T1000 (cell line): ENCODE results near the gene NINJ2.

Experiments
- DNase-seq: peaks from one replicate; lab custom pipeline; 2025; ENCODE audit warnings: mixed read lengths; lab: John Stamatoyannopoulos, UW

The NINJ2 gene

DNA sequence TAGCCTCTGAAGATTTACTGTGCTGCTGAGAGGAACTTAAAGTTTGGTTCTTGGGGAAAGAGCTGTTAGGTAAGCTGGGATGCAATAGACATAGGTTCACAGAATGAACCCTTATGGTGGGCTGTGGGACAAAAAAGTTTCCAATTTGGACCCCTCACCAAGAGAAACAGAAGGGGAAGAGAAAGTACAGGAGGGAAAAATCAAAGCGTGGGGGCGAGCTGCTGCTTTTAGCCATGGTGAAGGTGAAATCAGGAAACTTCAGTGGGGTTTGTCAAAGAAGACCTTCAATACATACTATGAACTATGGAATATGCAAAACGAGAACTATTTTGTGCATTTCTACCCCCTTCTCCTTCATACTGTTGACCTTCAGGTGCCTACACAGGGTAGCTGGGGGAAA is 10.6 kb upstream of the NINJ2 start:
- DNase-seq, result no peak

DNA sequence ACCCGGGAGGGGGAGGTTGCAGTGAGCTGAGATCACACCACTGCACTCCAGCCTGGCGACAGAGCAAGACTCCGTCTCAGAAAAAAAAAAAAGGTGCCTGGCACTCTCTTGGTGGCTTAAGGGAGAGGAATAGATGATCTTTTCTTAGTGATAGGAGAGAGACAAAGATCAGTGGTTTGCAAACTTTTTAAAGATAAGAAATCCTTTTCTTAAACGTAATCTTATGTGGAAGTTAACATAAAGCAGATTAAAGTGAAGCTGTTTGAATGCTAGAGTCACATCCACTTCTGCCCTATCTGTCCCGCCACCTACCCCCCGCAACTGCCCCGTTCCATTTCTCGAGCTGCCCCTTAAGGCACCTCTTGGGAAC is 6.3 kb upstream of the NINJ2 start:
- no peak for DNase-seq

DNA sequence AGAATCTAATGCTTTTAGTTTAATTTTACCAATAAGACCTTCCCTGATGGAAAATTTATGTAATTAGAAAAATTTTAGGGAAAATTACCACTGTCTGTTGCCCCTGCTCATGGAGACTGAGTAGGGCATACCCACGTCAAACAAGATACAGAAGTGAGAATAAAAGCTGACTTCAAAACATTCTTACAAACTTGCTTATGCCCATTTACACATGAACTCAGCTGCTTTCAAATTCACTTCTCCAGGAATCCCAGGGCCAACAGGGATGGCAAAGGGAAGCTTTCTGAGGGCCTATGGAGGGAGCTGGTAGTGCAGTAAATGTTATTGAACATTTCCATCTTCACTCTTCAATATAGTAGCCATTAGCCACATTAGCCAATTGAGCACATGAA is 4.8 kb upstream of the NINJ2 start:
- DNase-seq, result no peak

DNA sequence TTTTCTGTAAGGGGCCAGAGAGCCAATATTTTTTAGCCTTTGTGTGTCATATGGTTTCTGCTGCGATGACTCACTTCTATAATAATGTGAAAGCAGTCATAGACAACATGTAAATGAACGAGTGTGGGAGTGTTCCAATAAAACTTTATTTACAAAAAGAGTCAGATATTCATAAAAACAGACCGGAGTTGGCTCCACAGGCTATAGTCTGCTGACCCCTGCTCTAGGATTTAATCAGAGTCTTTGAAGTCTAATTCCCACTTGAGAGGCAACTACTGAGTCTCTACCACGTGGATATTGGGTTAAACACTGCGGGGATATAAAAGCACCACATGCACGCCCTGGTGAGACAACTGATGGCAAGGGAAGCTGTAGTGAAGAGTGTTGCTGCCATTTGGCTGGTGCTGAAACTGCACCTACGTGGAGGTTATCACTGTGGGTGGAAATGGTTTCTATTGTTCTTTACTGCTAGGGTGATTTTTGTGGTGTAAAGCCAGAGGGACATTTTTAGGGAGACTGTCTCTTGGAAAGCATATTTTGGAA is 3.6 kb upstream of the NINJ2 start:
- no peak for DNase-seq

DNA sequence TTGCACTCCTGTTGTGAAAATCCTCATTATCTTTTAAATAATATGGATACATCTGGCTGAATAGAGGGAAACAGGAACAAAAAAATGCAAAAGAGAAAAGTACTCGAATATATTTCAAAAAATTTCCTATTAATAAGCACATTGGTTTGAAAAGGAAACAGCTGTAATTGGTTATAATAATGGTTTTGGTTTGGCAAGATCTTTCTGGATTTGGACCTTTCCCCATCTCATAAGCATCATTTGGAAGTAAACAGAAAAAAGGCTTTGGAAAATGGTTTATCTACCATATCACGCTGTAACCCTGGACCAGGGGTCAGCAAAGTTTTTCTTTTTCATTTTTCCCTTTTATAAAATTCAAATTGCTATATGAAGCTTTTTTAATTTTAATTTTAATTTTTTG is 2.8 kb upstream of the NINJ2 start:
- DNase-seq, result no peak

DNA sequence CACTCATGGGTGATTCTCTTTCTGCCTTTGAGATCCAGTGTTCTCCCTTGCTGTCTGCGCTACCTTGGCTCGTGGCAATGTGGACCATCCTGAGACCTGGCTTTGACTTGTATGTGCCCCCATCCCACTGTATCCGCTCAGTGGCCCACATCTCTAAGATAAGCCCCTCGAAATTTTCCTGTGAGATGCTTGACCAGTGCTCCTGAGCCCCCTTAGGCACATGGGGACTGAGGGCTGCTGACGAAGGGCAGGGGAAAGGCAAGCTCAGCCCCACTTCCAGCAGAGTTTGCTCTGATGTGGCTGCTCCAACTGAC is 1.5 kb upstream of the NINJ2 start:
- no peak for DNase-seq

DNA sequence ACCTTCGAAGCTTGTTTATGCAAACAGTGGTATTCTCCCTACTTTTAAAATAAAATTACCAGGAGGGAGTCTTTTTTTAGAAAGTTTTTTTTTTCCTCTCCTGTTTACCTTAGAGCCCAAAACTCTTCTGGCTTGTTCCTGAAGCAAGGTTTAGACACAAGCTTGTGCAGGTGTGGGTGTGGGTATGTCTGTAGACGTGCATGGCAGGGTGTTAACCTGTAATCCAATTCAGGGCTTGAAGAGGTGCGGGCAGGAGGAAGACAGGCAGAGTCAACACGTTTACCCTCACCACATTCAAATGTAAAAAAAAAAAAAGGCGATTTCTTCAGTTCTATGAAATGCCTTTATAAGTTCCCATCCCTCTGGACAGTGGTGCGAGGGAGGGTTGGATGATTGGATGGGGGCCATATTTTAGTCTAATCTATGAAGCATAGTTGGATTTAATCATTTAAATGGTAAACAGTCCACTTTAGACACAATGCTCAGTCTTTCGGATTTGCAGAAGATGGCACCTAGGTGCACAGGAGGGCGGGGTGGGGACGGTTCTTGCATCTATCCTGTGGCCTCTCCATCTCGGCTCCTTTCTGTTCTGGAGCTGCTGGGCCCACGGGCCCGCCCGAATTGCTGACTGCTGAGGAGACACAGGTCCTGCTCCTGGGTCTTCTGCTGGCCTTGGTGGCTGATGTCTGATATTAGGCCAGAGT is 982 bp upstream of the NINJ2 start:
- no peak for DNase-seq

DNA sequence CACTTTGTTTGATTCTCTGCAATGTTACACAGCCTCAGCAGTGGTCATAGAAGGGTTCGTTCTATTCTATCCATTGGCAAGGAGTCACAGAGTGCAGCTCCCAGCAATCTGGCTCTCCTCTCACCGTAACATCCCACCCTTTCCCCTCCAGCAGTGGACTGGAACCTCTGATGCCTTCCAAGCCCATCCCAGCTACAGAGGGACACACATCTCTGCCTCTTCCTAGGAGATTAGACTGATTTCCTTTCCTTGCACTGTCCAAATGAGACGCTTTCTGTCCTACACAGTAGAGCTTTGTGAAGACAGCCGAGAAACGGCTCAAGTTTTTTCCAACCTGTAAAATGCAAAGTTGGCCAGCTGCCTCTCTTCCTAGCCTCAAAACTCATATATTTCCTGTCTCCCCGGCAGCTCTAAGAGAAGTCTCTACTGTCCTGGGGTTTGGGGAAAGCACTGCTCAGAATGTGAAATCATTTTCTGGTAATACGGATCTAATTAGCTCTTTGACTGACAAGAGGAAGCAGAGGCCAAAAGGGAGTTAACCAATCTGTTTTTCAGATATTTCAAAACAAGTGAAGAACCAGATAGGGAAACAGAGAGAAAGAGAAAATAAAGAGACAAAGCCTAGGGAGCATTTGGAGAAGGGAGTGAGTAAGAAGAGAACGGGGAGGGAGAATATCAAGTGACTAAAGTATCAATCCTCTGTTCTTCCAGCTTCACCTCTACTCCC is 516 bp downstream of the NINJ2 start:
- no peak for DNase-seq

DNA sequence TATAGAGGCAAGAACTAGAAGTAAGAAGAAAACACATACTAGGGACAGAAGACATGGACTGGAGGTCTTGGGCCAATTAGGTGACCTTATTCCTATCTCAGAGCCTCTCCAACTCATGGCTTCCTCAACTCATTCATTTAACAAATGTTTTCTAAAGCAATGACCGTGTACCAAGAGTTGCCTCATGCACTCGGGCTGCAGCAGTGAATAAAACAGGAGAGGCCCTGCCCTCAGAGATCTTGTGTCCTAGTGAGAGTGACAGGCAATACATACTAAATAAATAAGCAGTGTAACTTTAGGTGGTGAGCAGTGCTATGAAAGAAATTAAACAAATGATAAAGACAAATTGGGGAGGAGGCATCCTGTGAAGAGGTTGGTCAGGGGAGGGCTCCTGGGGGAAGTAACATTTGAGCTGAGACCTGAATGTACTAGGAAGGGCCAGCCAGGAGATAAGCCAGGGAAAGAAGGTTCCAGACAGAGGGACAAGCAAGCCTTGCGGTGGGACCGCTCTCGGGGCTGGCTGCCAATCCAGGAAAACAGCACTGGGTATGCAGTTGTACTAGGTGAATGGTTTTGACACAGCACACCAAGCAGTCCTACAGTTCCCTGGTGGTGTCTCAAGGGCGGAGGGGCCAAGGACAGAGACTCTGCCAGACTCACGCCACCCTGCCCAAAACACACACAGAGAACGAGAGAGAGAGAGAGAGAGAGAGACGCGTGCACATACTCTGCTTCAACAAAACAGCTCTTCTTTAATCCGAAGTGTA is 1.3 kb downstream of the NINJ2 start:
- DNase-seq, result no peak

DNA sequence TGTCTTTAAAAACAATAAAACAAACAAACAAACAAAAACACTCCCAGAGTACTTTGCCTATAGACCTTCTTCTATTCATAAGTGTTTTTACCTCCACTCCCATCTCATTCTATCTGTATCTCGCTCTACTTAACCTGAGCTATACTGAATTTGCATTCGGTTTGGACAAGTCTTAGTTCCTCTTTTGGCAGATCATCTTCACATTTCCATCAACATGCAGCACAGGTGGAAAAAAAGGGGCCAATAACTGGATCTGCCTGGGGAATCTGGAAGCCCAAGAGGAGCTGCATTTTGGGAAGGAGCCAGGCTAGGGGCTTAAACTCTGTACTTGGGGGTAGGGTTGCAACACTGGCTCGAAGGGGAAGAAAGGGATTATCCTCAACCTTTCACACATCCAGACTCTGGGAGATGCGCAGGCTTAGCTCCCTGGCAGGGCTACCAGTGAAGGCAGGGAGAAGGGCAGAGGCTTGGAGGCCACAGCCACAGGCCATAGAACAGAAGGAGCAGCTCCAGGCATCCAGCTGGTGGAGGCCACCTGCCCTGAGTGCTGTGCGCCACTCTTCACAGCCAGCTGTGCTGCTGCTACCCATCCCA is 4.1 kb downstream of the NINJ2 start:
- no peak for DNase-seq

DNA sequence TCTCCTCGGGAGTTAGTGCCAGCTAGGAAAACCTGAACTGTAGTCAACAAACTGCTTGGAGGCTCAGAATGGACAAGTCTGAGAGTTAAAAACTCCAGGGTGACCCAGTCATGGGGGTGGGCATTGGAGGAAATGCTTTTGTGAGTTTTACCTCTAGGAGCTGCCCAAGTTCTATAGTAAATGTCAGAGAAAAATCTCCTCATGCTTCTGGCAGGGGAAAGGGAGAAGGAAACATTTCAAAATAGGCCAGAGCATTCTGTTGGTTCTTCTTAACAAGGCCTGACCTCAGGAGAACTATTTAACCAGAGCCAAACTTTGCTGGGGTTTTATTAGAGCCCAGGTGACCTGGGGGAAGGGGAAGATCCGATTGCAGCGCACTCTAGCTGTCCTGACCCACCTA is 12.3 kb downstream of the NINJ2 start:
- DNase-seq, result no peak

DNA sequence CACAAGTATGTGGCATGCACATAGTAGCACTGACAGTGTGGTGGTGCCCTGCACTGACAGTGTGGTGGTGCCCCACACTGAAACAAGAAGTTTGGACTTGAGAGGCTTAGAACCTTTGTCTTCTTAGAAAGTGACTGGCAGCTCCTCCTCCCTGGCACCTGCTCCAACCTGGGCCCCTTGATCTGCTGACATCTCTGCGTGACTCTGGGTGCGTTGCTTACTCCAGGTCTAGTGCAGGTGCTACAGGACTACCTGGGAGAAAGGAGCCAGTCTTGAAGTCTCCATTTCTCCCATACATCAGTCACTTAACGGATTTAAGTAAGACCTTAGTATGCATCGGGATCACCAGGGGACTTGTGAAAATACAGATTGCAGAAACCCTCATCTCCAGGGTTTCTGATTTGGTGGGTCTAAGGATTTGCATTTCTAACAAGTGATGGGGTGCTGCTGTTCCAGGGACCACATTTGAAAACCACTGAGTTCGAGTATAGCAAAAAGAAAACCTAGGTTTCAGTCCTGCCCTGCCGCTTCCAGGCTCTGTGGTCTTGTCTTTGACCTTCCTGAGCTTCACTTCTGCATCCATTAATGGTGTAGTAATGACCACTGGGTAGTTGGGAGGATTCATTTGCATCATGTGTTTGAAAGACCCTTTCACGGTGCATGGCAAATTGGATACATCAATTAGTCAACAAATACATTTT is 15.7 kb downstream of the NINJ2 start:
- DNase-seq, result no peak

DNA sequence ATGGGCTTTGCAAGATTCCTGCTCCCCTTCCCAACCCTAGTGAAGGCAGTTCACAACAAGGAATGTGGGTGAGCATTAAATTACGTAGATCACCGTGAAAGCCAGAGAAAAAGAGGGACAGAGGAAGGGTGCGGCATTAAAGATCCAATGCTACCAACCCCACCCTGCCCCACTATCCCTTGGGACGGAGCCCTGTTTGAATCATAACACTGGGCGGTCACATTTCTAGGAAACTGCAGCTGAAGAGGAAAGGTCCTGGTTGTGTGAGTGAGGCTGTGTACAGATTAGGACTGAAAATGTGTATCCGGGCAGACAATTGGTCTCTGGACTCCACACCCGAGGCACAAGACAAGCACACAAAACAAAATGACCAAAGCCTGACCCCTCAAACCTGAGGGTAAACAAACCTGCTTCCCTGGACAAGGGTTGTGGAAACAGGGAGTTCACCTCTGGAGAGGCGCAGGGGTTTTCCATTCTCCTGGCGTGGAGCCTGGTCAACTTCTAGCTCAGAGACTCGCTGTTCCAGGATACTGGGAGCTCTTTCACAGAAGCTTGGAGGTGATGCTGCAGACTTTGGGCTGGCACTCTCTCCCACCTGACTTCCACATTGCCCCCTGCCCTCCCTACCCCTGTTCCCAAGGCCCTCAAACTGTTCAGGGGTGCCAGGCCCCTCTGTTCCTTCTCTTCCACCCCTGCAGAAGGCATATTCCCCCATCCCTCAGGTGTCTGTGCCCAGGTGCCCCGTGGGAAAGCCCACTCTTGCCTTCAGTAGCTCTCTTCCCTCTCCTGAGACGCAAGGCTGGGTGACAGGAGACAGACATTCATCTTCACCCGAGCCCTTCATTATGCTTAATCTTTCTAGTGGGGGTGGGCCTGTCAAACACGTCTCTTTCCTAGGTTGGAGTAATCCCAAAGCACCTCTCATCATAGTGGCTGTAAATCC is 16.5 kb downstream of the NINJ2 start:
- no peak for DNase-seq

DNA sequence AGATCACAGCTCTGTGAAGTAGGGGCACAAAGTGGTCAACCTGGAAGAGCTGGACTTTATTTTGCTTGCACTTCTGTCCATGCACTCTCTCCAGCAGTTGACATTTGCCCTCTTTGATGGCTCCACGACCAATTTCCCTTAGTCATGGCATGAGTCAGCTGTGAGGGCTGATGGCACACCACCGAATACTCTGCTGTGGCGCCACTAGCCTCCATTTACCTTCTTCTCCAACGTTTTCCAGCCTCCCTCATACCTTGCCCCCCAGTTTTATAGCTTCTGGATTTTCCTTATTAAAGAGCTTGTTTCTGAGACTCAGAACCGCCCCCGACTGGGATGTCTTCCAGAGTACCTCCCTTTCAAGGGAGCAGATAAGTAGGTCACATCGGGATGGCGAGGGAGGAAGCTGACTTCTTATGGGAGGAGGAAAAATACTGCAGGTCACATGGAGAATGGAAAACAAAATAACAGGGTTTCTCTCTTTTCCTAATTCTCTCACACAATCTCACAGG is 17.6 kb downstream of the NINJ2 start:
- DNase-seq, result no peak

DNA sequence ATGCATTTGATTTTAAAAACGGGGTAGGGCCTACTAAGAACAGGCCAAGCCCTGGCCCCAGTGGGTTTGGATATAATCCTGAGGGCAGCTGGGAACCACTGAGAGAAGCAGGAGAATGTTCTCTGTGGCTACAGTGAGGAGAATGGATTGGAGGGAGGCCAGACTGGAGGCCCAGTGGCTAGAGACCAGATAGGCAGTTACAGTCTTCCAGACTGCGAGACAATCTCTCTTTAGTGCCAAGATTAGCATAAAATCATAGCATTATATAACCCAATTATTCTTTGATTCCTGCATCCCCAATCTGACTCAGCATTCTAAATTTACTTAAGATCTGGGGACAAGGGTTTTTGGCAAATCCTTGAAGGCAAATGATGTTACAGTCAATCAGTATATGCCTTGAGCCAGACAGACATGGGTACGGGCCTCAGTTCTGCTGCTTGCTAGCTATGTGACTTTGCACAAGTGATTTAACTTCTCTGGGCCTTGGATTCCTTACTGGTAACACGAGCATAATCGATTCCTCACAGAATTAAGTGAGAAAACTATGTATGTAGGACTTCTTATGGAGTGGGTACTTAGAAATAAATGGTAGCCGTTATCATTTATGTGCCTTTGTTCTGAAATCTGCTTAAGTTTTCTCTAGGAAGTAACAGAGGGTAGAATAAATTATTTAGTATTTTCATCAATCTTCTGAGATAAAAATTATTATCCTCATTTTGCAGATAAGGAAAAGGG is 18.3 kb downstream of the NINJ2 start:
- no peak for DNase-seq

DNA sequence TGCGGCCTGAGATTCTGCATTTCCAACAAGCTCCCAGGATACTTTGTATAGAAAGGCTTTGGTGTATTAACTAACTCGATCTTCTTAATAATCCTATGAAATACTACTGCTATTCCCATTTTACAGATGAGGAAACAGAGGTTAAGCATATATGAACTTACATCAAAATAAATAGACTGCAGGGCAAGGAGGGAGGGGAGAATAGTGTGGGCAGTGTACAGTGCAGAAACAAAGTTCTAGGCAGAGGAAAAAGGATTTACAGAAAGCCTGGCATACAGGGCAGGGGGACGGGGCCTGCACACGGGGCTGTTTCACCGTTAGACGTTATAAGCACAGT is 19.0 kb downstream of the NINJ2 start:
- no peak for DNase-seq

DNA sequence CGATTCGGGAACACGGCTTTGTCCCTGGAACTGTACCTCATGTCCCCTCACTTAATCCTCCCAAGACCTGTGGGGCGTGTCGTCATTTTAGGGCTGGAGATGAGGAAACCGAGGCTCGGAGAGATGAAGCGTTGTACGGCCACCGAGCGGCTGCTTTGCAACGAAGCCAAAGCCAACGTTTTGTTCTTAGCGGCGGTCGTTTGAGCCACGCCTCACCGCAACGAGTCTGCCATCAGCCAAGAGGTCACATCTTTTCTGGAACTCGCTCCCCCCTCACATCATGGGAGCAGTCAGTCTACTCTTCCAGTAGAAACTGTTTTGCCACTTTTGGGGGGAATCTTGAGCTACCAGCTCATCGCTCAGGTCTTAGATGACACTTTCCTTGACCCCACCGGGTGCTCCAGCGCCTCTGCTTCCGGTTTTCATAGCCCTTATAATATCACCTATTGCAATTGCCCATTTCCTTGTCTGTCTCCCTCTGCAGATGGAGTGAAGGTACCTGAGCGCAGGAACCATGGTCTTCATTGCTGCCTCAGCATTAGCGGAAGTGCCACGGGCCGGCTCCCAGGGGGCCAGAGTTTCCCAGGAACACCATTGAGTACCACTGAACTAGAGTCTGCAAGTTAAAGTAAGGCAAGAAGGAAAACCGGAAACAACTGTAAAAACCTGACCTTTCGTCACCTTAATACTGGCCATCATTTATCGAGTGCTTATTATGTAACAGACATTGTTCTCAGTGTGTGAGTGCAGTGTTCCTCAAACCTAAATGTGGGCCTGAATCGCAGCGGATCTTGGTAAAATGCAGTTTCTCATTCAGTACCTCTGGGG is 19.6 kb downstream of the NINJ2 start:
- DNase-seq, result no peak

DNA sequence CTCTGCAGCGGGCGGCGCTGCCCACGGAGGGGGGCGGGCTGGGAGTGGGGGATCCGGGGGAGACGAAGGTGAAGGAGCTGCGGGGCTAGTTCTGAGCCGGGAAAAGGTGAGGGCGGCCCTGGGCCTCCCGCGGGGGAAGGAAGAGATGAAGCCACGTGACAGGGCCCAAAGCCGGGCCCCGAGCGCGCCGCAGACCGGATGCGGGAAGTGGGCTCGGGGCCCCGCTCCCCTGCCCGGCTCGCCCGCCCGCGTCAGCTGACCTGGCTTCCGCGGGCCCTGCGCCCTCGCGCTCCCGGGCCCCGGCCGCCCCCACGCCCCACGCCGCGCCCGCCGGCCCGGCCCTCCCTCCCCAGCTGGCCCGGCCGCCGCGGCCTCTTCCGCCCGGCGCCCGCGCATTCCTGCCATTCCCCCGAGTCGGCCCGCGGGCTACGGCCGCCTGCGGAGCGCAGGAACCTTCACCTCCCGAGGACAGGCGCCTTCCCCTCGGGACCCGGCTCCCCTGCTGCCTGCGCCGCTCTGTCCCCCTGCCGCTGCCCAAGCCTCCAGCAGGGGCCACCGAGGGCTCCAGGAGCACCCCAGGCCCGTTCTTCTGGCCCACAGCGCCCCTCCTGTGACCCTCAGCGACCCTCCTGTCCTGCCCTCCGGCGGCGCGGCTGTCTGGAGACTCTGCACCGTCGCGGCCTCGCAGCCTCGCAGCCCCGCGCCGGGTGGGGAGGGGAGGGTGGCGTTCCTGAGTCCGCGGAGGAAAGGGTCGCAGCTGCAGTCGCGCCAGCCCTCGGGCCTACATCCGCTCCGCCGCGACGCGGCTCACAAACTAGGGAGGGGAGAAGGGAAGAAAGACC is 20.4 kb downstream of the NINJ2 start:
- peak; percentile 28 for DNase-seq
